ENCODE measurements around the gene PTPN23.

PTPN23 gene

GRCh38 chr3:47342812-47343211, 38.0 kb upstream of the PTPN23 start:
- no peak for DNase-seq (ENCODE audit: extremely low spot score)
- ChIA-PET POLR2A (interaction anchor here (1.4 kb wide), 1 partner anchor 179 kb away, joined by 3 read pairs; the partner anchor contains the start of gene SETD2), CTCF (no interaction called here)
- TF ChIP-seq NFRKB (IDR thresholded peaks at IDR 0.05) (no peak), L3MBTL2 (conservative IDR thresholded peaks at IDR 0.05) (no peak), CTBP1 (IDR thresholded peaks at IDR 0.05; ENCODE audit: borderline replicate concordance) (no peak), FOXA1 (IDR thresholded peaks at IDR 0.05) (no peak)

GRCh38 chr3:47343471-47343971, 37.3 kb upstream of the PTPN23 start:
- DNase-seq (ENCODE audit: extremely low spot score): no peak
- ChIA-PET CTCF (no interaction called here), POLR2A (no interaction called here)
- no peak for TF ChIP-seq LEF1 (IDR thresholded peaks at IDR 0.05; ENCODE audit: borderline replicate concordance)
- TF ChIP-seq CTBP1 (IDR thresholded peaks at IDR 0.05; ENCODE audit: borderline replicate concordance): no peak
- TF ChIP-seq HDGF (IDR thresholded peaks at IDR 0.05; ENCODE audit: borderline replicate concordance): no peak
- no peak for TF ChIP-seq FOXM1 (IDR thresholded peaks at IDR 0.05; ENCODE audit: borderline replicate concordance)
- no peak for TF ChIP-seq SUZ12 (IDR thresholded peaks at IDR 0.05)
- TF ChIP-seq L3MBTL2 (conservative IDR thresholded peaks at IDR 0.05): no peak
- TF ChIP-seq FOXA1 (IDR thresholded peaks at IDR 0.05): no peak
- TF ChIP-seq BHLHE40 (IDR thresholded peaks at IDR 0.05; ENCODE audit: borderline replicate concordance): no peak
- TF ChIP-seq FOXK2 (IDR thresholded peaks at IDR 0.05): no peak
- no peak for TF ChIP-seq TARDBP (IDR thresholded peaks at IDR 0.05)
- TF ChIP-seq ZNF384 (IDR thresholded peaks at IDR 0.05): no peak
- TF ChIP-seq PKNOX1 (IDR thresholded peaks at IDR 0.05): no peak
- TF ChIP-seq SP1 (IDR thresholded peaks at IDR 0.05): no peak
- no peak for TF ChIP-seq ELF4 (IDR thresholded peaks at IDR 0.05)
- TF ChIP-seq NFRKB (IDR thresholded peaks at IDR 0.05): no peak
- no peak for TF ChIP-seq ARNT (IDR thresholded peaks at IDR 0.05)

- ChIA-PET POLR2A (no interaction called here), CTCF (interaction anchor here (0.6 kb wide), 1 partner anchor 8 kb away, joined by 3 read pairs; no protein-coding TSS in a partner anchor)
- no peak for DNase-seq (ENCODE audit: extremely low spot score)
- TF ChIP-seq LEF1 (IDR thresholded peaks at IDR 0.05; ENCODE audit: borderline replicate concordance): no peak
- no peak for TF ChIP-seq TARDBP (IDR thresholded peaks at IDR 0.05)
- TF ChIP-seq SUZ12 (IDR thresholded peaks at IDR 0.05): no peak
- no peak for TF ChIP-seq FOXM1 (IDR thresholded peaks at IDR 0.05; ENCODE audit: borderline replicate concordance)
- no peak for TF ChIP-seq HDGF (IDR thresholded peaks at IDR 0.05; ENCODE audit: borderline replicate concordance)
- no peak for TF ChIP-seq ZNF384 (IDR thresholded peaks at IDR 0.05)
- TF ChIP-seq PKNOX1 (IDR thresholded peaks at IDR 0.05): no peak
- no peak for TF ChIP-seq CTBP1 (IDR thresholded peaks at IDR 0.05; ENCODE audit: borderline replicate concordance)
- no peak for TF ChIP-seq SP1 (IDR thresholded peaks at IDR 0.05)
- TF ChIP-seq ARNT (IDR thresholded peaks at IDR 0.05): no peak
- TF ChIP-seq NFRKB (IDR thresholded peaks at IDR 0.05): no peak
- no peak for TF ChIP-seq FOXA1 (IDR thresholded peaks at IDR 0.05)
- no peak for TF ChIP-seq L3MBTL2 (conservative IDR thresholded peaks at IDR 0.05)
- no peak for TF ChIP-seq FOXK2 (IDR thresholded peaks at IDR 0.05)
Observed at GRCh38 chr3:47344971-47345370, 35.9 kb upstream of the PTPN23 start.

GRCh38 chr3:47347217-47347801, 33.5 kb upstream of the PTPN23 start:
- ChIA-PET POLR2A (interaction anchor here (1.2 kb wide), 1 partner anchor 33 kb away, joined by 3 read pairs; the partner anchor contains the start of gene PTPN23), CTCF (no interaction called here)
- DNase-seq (ENCODE audit: extremely low spot score): no peak
- no peak for TF ChIP-seq BHLHE40 (IDR thresholded peaks at IDR 0.05; ENCODE audit: borderline replicate concordance)
- TF ChIP-seq ELF4 (IDR thresholded peaks at IDR 0.05): no peak
- TF ChIP-seq CTBP1 (IDR thresholded peaks at IDR 0.05; ENCODE audit: borderline replicate concordance): no peak
- TF ChIP-seq ZNF384 (IDR thresholded peaks at IDR 0.05): no peak
- no peak for TF ChIP-seq SUZ12 (IDR thresholded peaks at IDR 0.05)
- TF ChIP-seq FOXA1 (IDR thresholded peaks at IDR 0.05): no peak
- TF ChIP-seq FOXM1 (IDR thresholded peaks at IDR 0.05; ENCODE audit: borderline replicate concordance): no peak
- no peak for TF ChIP-seq ARNT (IDR thresholded peaks at IDR 0.05)
- TF ChIP-seq HDGF (IDR thresholded peaks at IDR 0.05; ENCODE audit: borderline replicate concordance): no peak
- no peak for TF ChIP-seq PKNOX1 (IDR thresholded peaks at IDR 0.05)
- no peak for TF ChIP-seq L3MBTL2 (conservative IDR thresholded peaks at IDR 0.05)
- no peak for TF ChIP-seq NFRKB (IDR thresholded peaks at IDR 0.05)
- no peak for TF ChIP-seq SP1 (IDR thresholded peaks at IDR 0.05)
- TF ChIP-seq FOXK2 (IDR thresholded peaks at IDR 0.05): no peak
- TF ChIP-seq TARDBP (IDR thresholded peaks at IDR 0.05): no peak

- POLR2A ChIA-PET: no interaction called here
- TF ChIP-seq ZNF384 (IDR thresholded peaks at IDR 0.05) (no peak), BHLHE40 (IDR thresholded peaks at IDR 0.05; ENCODE audit: borderline replicate concordance) (no peak), L3MBTL2 (conservative IDR thresholded peaks at IDR 0.05) (no peak), NFRKB (IDR thresholded peaks at IDR 0.05) (no peak), CTBP1 (IDR thresholded peaks at IDR 0.05; ENCODE audit: borderline replicate concordance) (no peak), ARNT (IDR thresholded peaks at IDR 0.05) (no peak), SP1 (IDR thresholded peaks at IDR 0.05) (no peak), SUZ12 (IDR thresholded peaks at IDR 0.05) (no peak), ELF4 (IDR thresholded peaks at IDR 0.05) (no peak), FOXM1 (IDR thresholded peaks at IDR 0.05; ENCODE audit: borderline replicate concordance) (no peak), FOXA1 (IDR thresholded peaks at IDR 0.05) (no peak), PKNOX1 (IDR thresholded peaks at IDR 0.05) (no peak), LEF1 (IDR thresholded peaks at IDR 0.05; ENCODE audit: borderline replicate concordance) (no peak), FOXK2 (IDR thresholded peaks at IDR 0.05) (no peak)
- CTCF ChIA-PET: no interaction called here
- DNase-seq (ENCODE audit: extremely low spot score): no peak
Observed at GRCh38 chr3:47348411-47349154, 32.2 kb upstream of the PTPN23 start.
